K562 (cell line): ENCODE results near the gene SERPINE1. TPM values are rescaled to one million over a fixed set of nuclear protein-coding genes. Genes with fewer than 3 reads are reported as not detected.

Experiments
- EGR1 ChIP-seq: fragments of 450-650 bp; conservative IDR thresholded peaks from 2 replicates; pipeline ENCODE4 v1.6.1; 2017; ENCODE audit warnings: mild to moderate bottlenecking
- ERF ChIP-seq: fragments of 450-650 bp; formaldehyde crosslinking; IDR thresholded peaks from 2 replicates; pipeline ENCODE4 v1.4.0; 2020; ENCODE audit warnings: mild to moderate bottlenecking, mixed read lengths
- JUN ChIP-seq, 2 experiments: sonication (generic) in 1 of 2; formaldehyde crosslinking in 1 of 2; IDR thresholded peaks; 2 replicates each; pipeline versions ENCODE4 v1.6.1 to v1.8.0; 2012 to 2022; ENCODE audit warnings: borderline replicate concordance in 2 of 2, mild to moderate bottlenecking in 2 of 2, improper control_type of control experiment in 1 of 2, low read depth in 1 of 2, low read length in 1 of 2, missing genetic modification reagents in 1 of 2
- NBN ChIP-seq: fragments of 450-650 bp; IDR thresholded peaks from 2 replicates; pipeline ENCODE4 v1.6.1; 2016; ENCODE audit warnings: low read depth, mild to moderate bottlenecking
- NEUROD1 ChIP-seq: fragments of 150-350 bp; IDR thresholded peaks from 2 replicates; pipeline ENCODE4 v1.6.1; 2014; ENCODE audit warnings: borderline replicate concordance, low read length, low read depth; ENCODE audit not compliant: partially characterized antibody
- REST ChIP-seq, 2 experiments: fragments of 450-650 bp; formaldehyde crosslinking in 1 of 2; IDR thresholded peaks; 2 replicates each; pipeline versions ENCODE4 v1.4.0 to v1.6.1; 2014 to 2020; ENCODE audit warnings: mild to moderate bottlenecking in 2 of 2, borderline replicate concordance in 1 of 2, low read depth in 1 of 2
- STAG1 ChIP-seq: sonication (generic); formaldehyde crosslinking; IDR thresholded peaks from 2 replicates; pipeline ENCODE4 v1.5.0; 2020; ENCODE audit warnings: missing genetic modification reagents, borderline replicate concordance
- TEAD2 ChIP-seq: fragments of 450-650 bp; IDR thresholded peaks from 2 replicates; pipeline ENCODE4 v1.6.1; 2016; ENCODE audit warnings: missing genetic modification characterization, control low read depth, missing compliant biosample characterization
- THAP12 ChIP-seq: fragments of 250-450 bp; sonication (Bioruptor Pico); IDR thresholded peaks from 2 replicates; pipeline ENCODE4 v1.9.0; 2021; ENCODE audit warnings: mild to moderate bottlenecking, inconsistent platforms
- ZKSCAN3 ChIP-seq: fragments of 250-450 bp; sonication (Bioruptor Pico); IDR thresholded peaks from 2 replicates; pipeline ENCODE4 v1.4.0; 2020
- ZNF140 ChIP-seq: fragments of 250-450 bp; sonication (Bioruptor Pico); IDR thresholded peaks from 2 replicates; pipeline ENCODE4 v1.8.0; 2021; ENCODE audit warnings: moderate library complexity, mild to moderate bottlenecking, inconsistent platforms
- polyA plus RNA-seq, 8 experiments: library from polyadenylated mRNA; depleted of rRNA in 4 of 8; stranded (reverse) in 5 of 8; unstranded in 3 of 8; fragments of >200 nt; fragmentation: Nextera tagmentation in 2 of 8; fragmentation: Illumina TruSeq in 1 of 8; extraction: Ambion mirVana in 2 of 8; extraction: Trizol in 1 of 8; gene quantifications; 2 replicates each; pipeline versions ENCODE4 v1.2.1 to v1.2.3, GENCODE V29; 2011 to 2014; ENCODE audit warnings: inconsistent platforms in 1 of 8, missing spikeins in 1 of 8
- total RNA-seq, 7 experiments: library from RNA; depleted of rRNA in 6 of 7; stranded (reverse); fragments of >200 nt in 6 of 7; fragmentation: Illumina TruSeq in 2 of 7; extraction: Trizol in 2 of 7; gene quantifications; 2 replicates each; pipeline versions ENCODE4 v1.2.1 to v1.2.3, GENCODE V29; 2011 to 2021; ENCODE audit warnings: low replicate concordance in 1 of 7
- TF ChIP-seq, protein P1 (sequence below): sonication (generic); formaldehyde crosslinking; IDR thresholded peaks from 2 replicates; pipeline ENCODE4 v1.9.0; 2022; ENCODE audit warnings: mild to moderate bottlenecking, missing genetic modification reagents
- TF ChIP-seq, protein P2 (sequence below): sonication (generic); formaldehyde crosslinking; IDR thresholded peaks from 2 replicates; pipeline ENCODE4 v1.4.0; 2020; ENCODE audit warnings: mild to moderate bottlenecking, missing genetic modification reagents

SERPINE1 gene
- total and polyA plus RNA-seq, 9 of the 15 experiments (the other 6 are each of a cell fraction or from before 2014, with no cell fraction given): 0.22 to 4.8 (median 0.91) TPM

DNA sequence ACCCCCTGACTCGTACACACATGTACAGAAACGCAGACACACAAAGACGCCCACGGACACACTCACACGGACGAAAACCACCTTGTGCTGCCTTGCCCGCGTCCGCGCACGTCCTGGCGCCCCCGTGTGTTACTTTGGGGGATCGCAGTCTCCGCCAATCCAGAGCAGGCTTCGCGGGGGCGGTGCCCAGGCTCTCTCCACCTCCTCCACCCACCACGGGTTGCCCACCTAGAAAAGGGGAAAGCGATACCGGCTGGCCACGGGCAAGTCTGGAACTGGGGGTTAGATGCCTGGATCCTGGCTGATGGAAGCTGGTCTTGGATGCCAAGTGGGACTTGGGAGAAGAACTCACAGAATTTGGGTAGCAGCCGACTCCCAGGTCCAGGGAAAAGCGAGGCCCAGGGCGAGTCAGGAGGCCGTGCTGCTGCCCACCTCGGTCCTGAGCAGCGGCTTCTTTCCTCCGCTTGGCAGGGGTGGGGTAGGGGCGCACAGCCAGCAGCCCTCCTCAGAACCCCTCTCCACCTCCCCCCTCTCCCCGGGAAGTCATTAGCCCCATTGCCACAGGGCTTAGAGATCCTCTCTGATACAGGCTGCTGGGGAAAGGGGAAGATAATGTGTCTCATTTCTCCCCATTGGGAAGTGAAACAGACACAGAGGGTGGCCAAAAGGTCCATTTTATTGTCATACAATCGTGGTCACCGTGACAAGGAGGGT lies 43.1 kb downstream of the SERPINE1 start (continued):
- TF ChIP-seq REST (IDR thresholded peaks at IDR 0.05; ENCODE audit: borderline replicate concordance): peak; percentile 82
- peak; percentile 62; the same call in 1 of the 2 replicates for TF ChIP-seq REST (CRISPR knock-in tag; IDR thresholded peaks at IDR 0.05; ENCODE audit: low read depth)
- TF ChIP-seq, protein P1, sequence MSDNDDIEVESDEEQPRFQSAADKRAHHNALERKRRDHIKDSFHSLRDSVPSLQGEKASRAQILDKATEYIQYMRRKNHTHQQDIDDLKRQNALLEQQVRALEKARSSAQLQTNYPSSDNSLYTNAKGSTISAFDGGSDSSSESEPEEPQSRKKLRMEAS (CRISPR knock-in tag): peak; percentile 34; the same call in 1 of the 2 replicates
- TF ChIP-seq ERF (CRISPR knock-in tag): 0 out of 2 replicates have a peak, but pooled peaks have one; percentile 47
- TF ChIP-seq, protein P2, sequence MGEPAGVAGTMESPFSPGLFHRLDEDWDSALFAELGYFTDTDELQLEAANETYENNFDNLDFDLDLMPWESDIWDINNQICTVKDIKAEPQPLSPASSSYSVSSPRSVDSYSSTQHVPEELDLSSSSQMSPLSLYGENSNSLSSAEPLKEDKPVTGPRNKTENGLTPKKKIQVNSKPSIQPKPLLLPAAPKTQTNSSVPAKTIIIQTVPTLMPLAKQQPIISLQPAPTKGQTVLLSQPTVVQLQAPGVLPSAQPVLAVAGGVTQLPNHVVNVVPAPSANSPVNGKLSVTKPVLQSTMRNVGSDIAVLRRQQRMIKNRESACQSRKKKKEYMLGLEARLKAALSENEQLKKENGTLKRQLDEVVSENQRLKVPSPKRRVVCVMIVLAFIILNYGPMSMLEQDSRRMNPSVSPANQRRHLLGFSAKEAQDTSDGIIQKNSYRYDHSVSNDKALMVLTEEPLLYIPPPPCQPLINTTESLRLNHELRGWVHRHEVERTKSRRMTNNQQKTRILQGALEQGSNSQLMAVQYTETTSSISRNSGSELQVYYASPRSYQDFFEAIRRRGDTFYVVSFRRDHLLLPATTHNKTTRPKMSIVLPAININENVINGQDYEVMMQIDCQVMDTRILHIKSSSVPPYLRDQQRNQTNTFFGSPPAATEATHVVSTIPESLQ (CRISPR knock-in tag): no peak
- TF ChIP-seq TEAD2 (tag): no peak
- no peak for TF ChIP-seq ZKSCAN3 (CRISPR knock-in tag)
- TF ChIP-seq STAG1 (CRISPR knock-in tag): peak; percentile 14; the same call in 1 of the 2 replicates
- no peak for TF ChIP-seq NEUROD1
- TF ChIP-seq EGR1: peak; percentile 100
- no peak for TF ChIP-seq THAP12 (CRISPR knock-in tag)
- peak; percentile 40; the same call in 1 of the 2 replicates for TF ChIP-seq JUN (IDR thresholded peaks at IDR 0.05; ENCODE audit: borderline replicate concordance, low read depth, low read length)
- TF ChIP-seq JUN (CRISPR knock-in tag; IDR thresholded peaks at IDR 0.05; ENCODE audit: borderline replicate concordance): no peak
- TF ChIP-seq ZNF140 (CRISPR knock-in tag): no peak
- TF ChIP-seq NBN: no peak
